Endothelial cell of umbilical vein (primary cell): Measurements from ENCODE around the gene DDX47. TPM values are rescaled to one million over a fixed set of nuclear protein-coding genes. Genes with fewer than 3 reads are reported as not detected.
"Not testable (repeated sequence)": the region's sequence is repeated elsewhere in the genome, so short reads cannot be mapped to it uniquely, and the experiment has no call there.

ENCODE experiments used
- BruUV-seq: library from RNA; stranded (reverse); fragments of 400-500 nt; replicated peaks from 2 replicates; lab custom pipeline; 2021; lab: Mats Ljungman, UMichigan
- CTCF ChIA-PET: fragments of 300-600, 350-600 bp; sonication (Branson Sonifier 250); formaldehyde crosslinking; loops from one replicate; lab custom pipeline; 2021; ENCODE audit warnings: antibody characterized with exemption, inconsistent platforms; lab: Charles Lee
- POLR2A ChIA-PET: fragments of 300-600, 350-600 bp; sonication (Branson Sonifier 250); formaldehyde crosslinking; loops from one replicate; lab custom pipeline; 2021; ENCODE audit warnings: antibody characterized with exemption, inconsistent platforms; lab: Charles Lee
- DNase-seq: peaks from one replicate; pipeline ENCODE4 v3.0.0-alpha.2; 2011; ENCODE audit warnings: low read depth, low spot score
- FAIRE-seq: peaks from 2 replicates; lab custom pipeline; 2011; peaks lifted over from hg19 to GRCh38; lab: Jason Lieb, UNC
- H2AFZ ChIP-seq: 2 replicates; pipeline ENCODE4 v1.6.0; 2012; ENCODE audit warnings: low read depth, low read length, control low read depth, inconsistent platforms
- H3K27ac ChIP-seq: 2 replicates; pipeline ENCODE4 v1.5.1; 2011; ENCODE audit warnings: low read depth, mild to moderate bottlenecking, control low read depth, low read length, moderate library complexity; ENCODE audit not compliant: insufficient read depth
- H3K27me3 ChIP-seq, 2 experiments: 2 replicates each; pipeline versions ENCODE4 v1.6.0 to v1.6.1; 2011; ENCODE audit warnings: low read length in 2 of 2, mixed read lengths in 1 of 2; ENCODE audit not compliant: control insufficient read depth in 2 of 2, insufficient read depth in 2 of 2
- H3K36me3 ChIP-seq, 2 experiments: 2 replicates in 1 of 2; 3 replicates in 1 of 2; pipeline ENCODE4 v1.5.1; 2011; ENCODE audit warnings: low read length in 2 of 2, mild to moderate bottlenecking in 1 of 2, moderate library complexity in 1 of 2; ENCODE audit not compliant: control insufficient read depth in 2 of 2, insufficient read depth in 2 of 2; ENCODE audit errors: extremely low read depth in 1 of 2
- H3K4me1 ChIP-seq: 3 replicates; pipeline ENCODE4 v1.5.1; 2011; ENCODE audit warnings: mild to moderate bottlenecking, low read length; ENCODE audit not compliant: control insufficient read depth, insufficient read depth; ENCODE audit errors: extremely low read depth
- H3K4me2 ChIP-seq: 2 replicates; pipeline ENCODE4 v1.6.1; 2011; ENCODE audit warnings: low read length, control low read depth, mixed read lengths; ENCODE audit not compliant: insufficient read depth
- H3K4me3 ChIP-seq, 3 experiments: fragments of 200-600 bp in 1 of 3; sonication (generic), shearing (Covaris generic) in 1 of 3; replicated peaks in 1 of 3; 2 replicates each; pipeline ENCODE4 v1.5.1; 2011 to 2016; ENCODE audit warnings: control low read depth in 3 of 3, low read length in 3 of 3, mild to moderate bottlenecking in 2 of 3, inconsistent platforms in 1 of 3, low read depth in 1 of 3, moderate library complexity in 1 of 3; ENCODE audit not compliant: insufficient read depth in 1 of 3
- H3K79me2 ChIP-seq: 2 replicates; pipeline ENCODE4 v1.6.0; 2012; ENCODE audit warnings: low read length, inconsistent platforms; ENCODE audit not compliant: control insufficient read depth, insufficient read depth
- H3K9ac ChIP-seq: replicated peaks from 2 replicates; pipeline ENCODE3; 2011; ENCODE audit warnings: low read length, control low read depth; ENCODE audit not compliant: insufficient read depth; ENCODE audit errors: extremely low read depth
- H3K9me1 ChIP-seq: replicated peaks from 3 replicates; pipeline ENCODE4 v1.6.0; 2011; ENCODE audit warnings: mild to moderate bottlenecking, low read length; ENCODE audit not compliant: control insufficient read depth, insufficient read depth; ENCODE audit errors: extremely low read depth
- H3K9me3 ChIP-seq: replicated peaks from 2 replicates; pipeline ENCODE4 v1.5.1; 2012; ENCODE audit warnings: low read length, inconsistent platforms; ENCODE audit not compliant: control insufficient read depth, insufficient read depth
- H4K20me1 ChIP-seq: replicated peaks from 2 replicates; pipeline ENCODE3; 2011; ENCODE audit warnings: mild to moderate bottlenecking, low read length; ENCODE audit not compliant: control insufficient read depth, insufficient read depth; ENCODE audit errors: extremely low read depth
- EZH2 ChIP-seq: IDR thresholded peaks from 2 replicates; pipeline ENCODE4 v1.6.1; 2012; ENCODE audit warnings: borderline replicate concordance, low read depth, mild to moderate bottlenecking, moderate library complexity, low read length, inconsistent platforms; ENCODE audit not compliant: severe bottlenecking
- FOS ChIP-seq: IDR thresholded peaks from 2 replicates; pipeline ENCODE4 v1.6.1; 2011; ENCODE audit warnings: mild to moderate bottlenecking, low read length, moderate library complexity, borderline replicate concordance; ENCODE audit not compliant: insufficient read depth
- GATA2 ChIP-seq: IDR thresholded peaks from 2 replicates; pipeline ENCODE4 v1.7.0; 2011; ENCODE audit warnings: low read depth, mild to moderate bottlenecking, moderate library complexity, mixed read lengths, low read length; ENCODE audit not compliant: insufficient read length, insufficient read depth
- MAX ChIP-seq: IDR thresholded peaks from 2 replicates; pipeline ENCODE4 v1.6.1; 2011; ENCODE audit not compliant: insufficient read depth, insufficient read length
- POLR2A ChIP-seq: IDR thresholded peaks from 2 replicates; pipeline ENCODE4 v1.6.1; 2012; ENCODE audit warnings: low read depth, mild to moderate bottlenecking, control low read depth, low read length
- dilution Hi-C: fragments of 300-500 bp; cut with MboI; formaldehyde crosslinking; loops from one replicate; pipeline ENCODE4 v1.15.0; 2019; ENCODE audit warnings: low sequenced_read_pairs; ENCODE audit not compliant: extremely low pct_ligation_motif_present
- intact Hi-C: fragments of 100-400 bp; cut with micrococcal nuclease; formaldehyde crosslinking; loops from one replicate; pipeline ENCODE4 v1.10.0; 2022
- polyA plus RNA-seq, 4 experiments: library from polyadenylated mRNA; depleted of rRNA in 3 of 4; stranded (reverse) in 3 of 4; unstranded in 1 of 4; fragments of >200 nt; gene quantifications; 2 replicates each; pipeline versions ENCODE4 v1.2.1 to v1.2.3, GENCODE V29; 2011 to 2012; ENCODE audit warnings: missing spikeins in 1 of 4
- total RNA-seq: library from RNA; stranded (reverse); gene quantifications from 2 replicates; pipeline ENCODE4 v1.2.3, GENCODE V29; 2021

The DDX47 gene
- total and polyA plus RNA-seq, 2 donors (not counting 3 experiments of a cell fraction or from before 2014, with no cell fraction given), result 73.4 to 74.6 TPM

GRCh38 chr12:12820376-12820775, 7.2 kb downstream of the DDX47 start:
- H3K27me3 ChIP-seq, FAIRE-seq, H2AFZ ChIP-seq, H4K20me1 ChIP-seq, dilution Hi-C loops, H3K9me1 ChIP-seq, DNase-seq, H3K9me3 ChIP-seq, H3K4me3 ChIP-seq: not testable (repeated sequence)
- Histone ChIP-seq H3K79me2 (peaks cover 50% of the 10 kb centered on the region), H3K36me3 (peaks cover 8 to 28% of the 10 kb centered on the region in 2 experiments), H3K4me1 (peaks cover 49% of the 10 kb centered on the region), H3K9ac (peak overlapping the region; percentile 66), H3K27ac (peak overlapping the region; percentile 93), H3K4me2 (peak overlapping the region; percentile 80)
- ChIA-PET CTCF (interaction anchor here (1.4 to 5.3 kb wide), 6 partner anchors 16 to 156 kb away, joined by 5 to 25 read pairs (median 8); no protein-coding TSS in a partner anchor), POLR2A (interaction anchor here (0.6 kb wide), 1 partner anchor 81 kb away, joined by 6 read pairs; no protein-coding TSS in a partner anchor)
- intact Hi-C loops, result loop anchor here (5.0 kb wide), 1 partner anchor 277 kb away; no protein-coding TSS in a partner anchor
- TSS peak; percentile 5 for BruUV-seq

GRCh38 chr12:12821975-12822374, 8.8 kb downstream of the DDX47 start:
- no peak for DNase-seq
- H2AFZ ChIP-seq, result no peak overlapping the region
- POLR2A ChIA-PET, result no interaction called here
- TF ChIP-seq GATA2 (no peak), EZH2 (no peak), FOS (no peak), MAX (no peak), POLR2A (no peak)
- H3K4me1 ChIP-seq, result peaks cover 46% of the 10 kb centered on the region
- no peaks in the 10 kb centered on the region for H3K9me1 ChIP-seq
- H3K27ac ChIP-seq, result peak overlapping the region; percentile 98
- H4K20me1 ChIP-seq, result no peaks in the 10 kb centered on the region
- dilution Hi-C loops, result no loop called here
- CTCF ChIA-PET, result interaction anchor here (0.8 to 5.3 kb wide), 4 partner anchors 8 to 83 kb away, joined by 3 to 25 read pairs (median 4); partner anchors contain the start of gene DDX47
- no peak for FAIRE-seq
- no peaks in the 10 kb centered on the region for H3K27me3 ChIP-seq
- no peak overlapping the region for H3K4me2 ChIP-seq
- peaks cover 34% of the 10 kb centered on the region for H3K79me2 ChIP-seq
- no peak overlapping the region for H3K4me3 ChIP-seq
- BruUV-seq, result no TSS peak
- peak overlapping the region; percentile 87 for H3K9ac ChIP-seq
- H3K9me3 ChIP-seq, result no peaks in the 10 kb centered on the region
- intact Hi-C loops, result loop anchor here (5.0 kb wide), 1 partner anchor 275 kb away; no protein-coding TSS in a partner anchor
- H3K36me3 ChIP-seq, result peaks cover 14 to 41% of the 10 kb centered on the region in 2 experiments
